Stomach (tissue), 9 donors: ENCODE measurements around the gene DPYSL4. TPM values are rescaled to one million over a fixed set of nuclear protein-coding genes. Genes with fewer than 3 reads are reported as not detected.

Experiments
- DNase-seq, 2 donors: peaks; one replicate each; pipeline versions ENCODE4 v3.0.0 to v3.0.0-alpha.2; 2013 to 2019
- H3K27ac ChIP-seq, 5 donors: fragments of 200-600 bp in 4 of 5; sonication (generic) in 4 of 5; one replicate each; pipeline ENCODE4 v1.5.1; 2013 to 2019; ENCODE audit warnings: mild to moderate bottlenecking in 1 of 5, moderate library complexity in 1 of 5
- H3K27me3 ChIP-seq, 3 donors: fragments of 200-600 bp; sonication (generic); one replicate each; pipeline ENCODE4 v1.5.1; 2017 to 2019; ENCODE audit warnings: mixed run types in 1 of 3
- H3K36me3 ChIP-seq, 4 donors: fragments of 200-600 bp; sonication (generic); 1 replicate in 3 of 4; 2 replicates in 1 of 4; pipeline ENCODE4 v1.5.1; 2016 to 2019
- H3K4me1 ChIP-seq, 4 donors: fragments of 200-600 bp; sonication (generic); one replicate each; pipeline ENCODE4 v1.5.1; 2016 to 2019
- H3K4me3 ChIP-seq, 4 donors: fragments of 200-600 bp; sonication (generic) in 3 of 4; one replicate each; pipeline ENCODE4 v1.5.1; 2016 to 2019; ENCODE audit warnings: mild to moderate bottlenecking in 1 of 4
- H3K9me3 ChIP-seq, 4 donors: fragments of 200-600 bp; sonication (generic); one replicate each; pipeline ENCODE4 v1.5.1; 2016 to 2019
- EP300 ChIP-seq: sonication (generic); formaldehyde crosslinking; IDR thresholded peaks from one replicate; pipeline ENCODE4 v1.6.1; 2017; ENCODE audit warnings: antibody characterized with exemption
- POLR2A ChIP-seq, 4 donors: fragments of 450-650 bp; IDR thresholded peaks; one replicate each; pipeline ENCODE4 v1.6.1; 2016; ENCODE audit warnings: antibody characterized with exemption in 4 of 4, control low read depth in 2 of 4, mild to moderate bottlenecking in 1 of 4, moderate library complexity in 1 of 4
- POLR2AphosphoS5 ChIP-seq, 3 donors: sonication (generic); formaldehyde crosslinking; IDR thresholded peaks; one replicate each; pipeline ENCODE4 v1.6.1; 2016; ENCODE audit warnings: antibody characterized with exemption in 3 of 3
- WGBS, 5 donors: extraction: QIAGEN DNeasy Blood & Tissue Kit in 3 of 5; methylation state at CpG; one replicate each; pipeline versions ENCODE4 v1.1.5 to v1.1.7; 2013 to 2018; 5-methylcytosine and 5-hydroxymethylcytosine counted together
- intact Hi-C: fragments of 100-400 bp; cut with DNase I; formaldehyde crosslinking; loops from one replicate; pipeline ENCODE4 v1.15.1; 2023; ENCODE audit warnings: low total_unique reads
- polyA plus RNA-seq, 3 donors: library from polyadenylated mRNA; stranded (reverse); fragments of 200-250 nt; gene quantifications; one replicate each; pipeline ENCODE4 v1.2.3, GENCODE V29; 2013
- total RNA-seq, 5 donors: library from RNA; depleted of rRNA; stranded (reverse); fragments of >200 nt; gene quantifications; one replicate each; pipeline versions ENCODE4 v1.1.0 to v1.2.3, GENCODE V29; 2014 to 2016
- TF ChIP-seq, protein P1 (sequence below), 7 experiments: fragments of 450-650 bp in 4 of 7; fragments of 200-600 bp in 3 of 7; sonication (generic) in 3 of 7; IDR thresholded peaks; one replicate each; pipeline ENCODE4 v1.5.1; 2016 to 2019; ENCODE audit warnings: antibody characterized with exemption in 7 of 7, control low read depth in 2 of 7, mild to moderate bottlenecking in 1 of 7
- donor health status: healthy with polysubstance abuse.
- donor health status: Bipolar disorder and iron deficiency.
- donor health status: healthy.

DPYSL4 gene
- total and polyA plus RNA-seq, 8 donors = 0.43 to 2.0 (median 0.68) TPM; not detected in 3

DNA sequence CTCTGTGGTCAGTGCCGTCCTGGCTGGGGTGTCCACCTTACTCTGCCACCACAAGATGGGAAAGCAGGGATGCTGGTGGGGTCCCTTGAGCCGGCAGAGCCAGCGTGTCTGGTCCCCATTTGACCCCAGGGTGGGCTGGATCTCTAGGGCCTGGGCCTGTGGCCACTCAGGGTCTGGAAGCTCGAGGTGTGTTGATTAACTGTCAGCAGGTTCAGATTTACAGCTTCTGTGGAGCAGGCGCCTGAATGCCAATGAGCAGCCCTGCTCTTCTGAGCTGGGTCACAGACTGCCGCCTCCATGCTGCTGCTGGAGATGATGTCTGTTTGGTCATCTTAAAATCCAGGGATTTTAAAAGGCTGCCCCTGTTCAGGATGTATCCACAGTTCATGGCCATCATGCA, 11.3 kb upstream of the DPYSL4 start:
- Histone ChIP-seq H3K27ac (no peak overlapping the region), H3K27me3 (peaks cover 0 to 74% (median 21%) of the 10 kb centered on the region in 3 donors), H3K9me3 (no peaks in the 10 kb centered on the region), H3K36me3 (no peaks in the 10 kb centered on the region), H3K4me1 (peaks cover 0 to 9% (median 4%) of the 10 kb centered on the region in 4 donors), H3K4me3 (no peak overlapping the region)
- DNase-seq = no peak
- intact Hi-C loops = no loop called here
- TF ChIP-seq POLR2A (IDR thresholded peaks at IDR 0.05) (no peak), EP300 (no peak), POLR2AphosphoS5 (IDR thresholded peaks at IDR 0.05) (no peak)
- TF ChIP-seq, protein P1, sequence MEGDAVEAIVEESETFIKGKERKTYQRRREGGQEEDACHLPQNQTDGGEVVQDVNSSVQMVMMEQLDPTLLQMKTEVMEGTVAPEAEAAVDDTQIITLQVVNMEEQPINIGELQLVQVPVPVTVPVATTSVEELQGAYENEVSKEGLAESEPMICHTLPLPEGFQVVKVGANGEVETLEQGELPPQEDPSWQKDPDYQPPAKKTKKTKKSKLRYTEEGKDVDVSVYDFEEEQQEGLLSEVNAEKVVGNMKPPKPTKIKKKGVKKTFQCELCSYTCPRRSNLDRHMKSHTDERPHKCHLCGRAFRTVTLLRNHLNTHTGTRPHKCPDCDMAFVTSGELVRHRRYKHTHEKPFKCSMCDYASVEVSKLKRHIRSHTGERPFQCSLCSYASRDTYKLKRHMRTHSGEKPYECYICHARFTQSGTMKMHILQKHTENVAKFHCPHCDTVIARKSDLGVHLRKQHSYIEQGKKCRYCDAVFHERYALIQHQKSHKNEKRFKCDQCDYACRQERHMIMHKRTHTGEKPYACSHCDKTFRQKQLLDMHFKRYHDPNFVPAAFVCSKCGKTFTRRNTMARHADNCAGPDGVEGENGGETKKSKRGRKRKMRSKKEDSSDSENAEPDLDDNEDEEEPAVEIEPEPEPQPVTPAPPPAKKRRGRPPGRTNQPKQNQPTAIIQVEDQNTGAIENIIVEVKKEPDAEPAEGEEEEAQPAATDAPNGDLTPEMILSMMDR (IDR thresholded peaks at IDR 0.05) = no peak
- 43 to 60% (median 44%) methylated on average over 2 to 6 of the region's 6 CpGs for WGBS, 5 donors

DNA sequence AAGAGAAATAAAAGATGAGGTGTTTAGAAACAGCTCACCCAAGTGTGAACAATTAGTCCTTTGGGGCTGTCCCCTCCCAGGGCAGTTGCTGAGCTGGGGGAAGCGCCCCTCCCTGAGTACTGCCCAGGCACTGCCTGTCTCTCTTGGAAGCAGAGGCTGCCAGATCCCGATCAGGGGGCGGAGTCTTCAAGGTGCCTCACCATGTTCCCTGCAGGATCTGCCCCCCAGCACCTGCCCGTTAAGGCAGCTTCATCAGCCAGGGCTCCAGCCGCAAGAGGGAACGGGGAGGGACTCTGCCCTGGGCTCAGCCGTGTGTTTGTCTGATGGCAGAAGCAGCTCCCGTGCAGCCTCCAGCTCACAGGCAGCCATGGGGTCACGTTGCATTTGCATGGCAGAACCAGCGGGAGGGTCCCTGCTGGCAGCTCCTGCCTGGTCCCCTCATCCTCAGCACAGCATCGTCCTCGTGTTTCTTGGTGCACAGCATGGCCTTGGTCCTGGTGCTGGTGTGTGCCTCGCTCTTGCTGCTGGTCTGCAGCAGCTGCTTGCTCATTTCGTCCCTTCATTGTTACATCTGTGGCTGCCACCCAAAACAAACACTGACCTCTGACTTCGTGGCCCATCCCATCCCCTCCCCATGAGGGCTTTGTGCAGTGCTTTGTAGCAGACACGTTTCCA, 10.7 kb upstream of the DPYSL4 start:
- peaks cover 0 to 67% (median 21%) of the 10 kb centered on the region in 3 donors for H3K27me3 ChIP-seq
- no peak overlapping the region for H3K27ac ChIP-seq
- TF ChIP-seq EP300 = no peak
- TF ChIP-seq POLR2A (IDR thresholded peaks at IDR 0.05) = no peak
- no peak overlapping the region for H3K4me3 ChIP-seq
- WGBS, 5 donors = 6 to 10% (median 7%) methylated on average over 9 to 16 of the region's 16 CpGs
- peak in 1 of 2 donors; percentile 27 for DNase-seq
- intact Hi-C loops = no loop called here
- no peaks in the 10 kb centered on the region for H3K9me3 ChIP-seq
- peaks cover 0 to 9% (median 4%) of the 10 kb centered on the region in 4 donors for H3K4me1 ChIP-seq
- no peaks in the 10 kb centered on the region for H3K36me3 ChIP-seq

DNA sequence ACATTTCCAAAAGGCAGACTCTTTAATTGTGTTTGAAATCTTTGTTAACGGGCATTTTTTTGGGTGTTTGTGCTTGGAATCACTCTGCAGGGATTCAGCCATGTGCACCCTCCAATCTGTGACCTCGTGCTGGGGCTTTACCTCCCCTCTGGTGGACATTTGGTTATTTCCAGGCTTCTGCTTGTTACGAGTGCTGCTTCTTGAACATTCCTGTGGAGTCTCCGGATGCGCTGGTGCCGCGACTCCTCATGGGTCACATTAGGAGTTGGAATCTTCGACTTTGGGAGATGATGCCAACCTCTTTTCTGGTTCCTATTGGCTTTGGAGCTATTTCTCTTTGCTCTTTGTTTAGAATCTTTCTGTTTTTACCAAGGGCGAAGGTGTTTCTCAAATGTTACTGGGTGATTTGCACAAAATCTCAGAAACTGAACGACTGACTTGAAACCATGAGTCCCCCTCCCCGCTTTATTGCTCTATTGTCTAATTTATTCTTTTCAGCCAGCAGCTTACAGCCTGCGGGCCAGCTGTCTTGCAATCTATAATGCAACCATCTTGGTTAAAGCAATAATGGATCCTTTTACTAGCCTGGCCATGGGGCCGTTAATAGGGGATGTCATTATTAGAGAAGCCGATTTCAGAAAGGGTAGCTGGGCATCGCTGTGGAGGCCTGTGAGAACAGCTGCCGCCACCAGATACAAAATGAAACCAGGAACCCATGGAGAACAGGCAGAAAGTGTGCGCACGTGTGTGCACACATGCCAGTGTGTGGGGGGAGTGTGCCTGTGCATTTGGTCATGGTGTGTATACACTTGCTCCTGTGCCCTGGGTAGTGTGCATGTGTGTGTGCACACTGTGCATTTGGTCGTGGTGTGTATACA, 9.9 kb upstream of the DPYSL4 start:
- 58 to 68% (median 66%) methylated on average over 17 to 19 of the region's 19 CpGs for WGBS, 5 donors
- no peaks in the 10 kb centered on the region for H3K36me3 ChIP-seq
- TF ChIP-seq POLR2AphosphoS5 (IDR thresholded peaks at IDR 0.05) (no peak), EP300 (no peak), POLR2A (IDR thresholded peaks at IDR 0.05) (no peak)
- TF ChIP-seq, protein P1 (IDR thresholded peaks at IDR 0.05) = no peak
- H3K9me3 ChIP-seq = no peaks in the 10 kb centered on the region
- peaks cover 0 to 9% (median 4%) of the 10 kb centered on the region in 4 donors for H3K4me1 ChIP-seq
- no peak overlapping the region for H3K4me3 ChIP-seq
- intact Hi-C loops = no loop called here
- peaks cover 0 to 68% (median 23%) of the 10 kb centered on the region in 3 donors for H3K27me3 ChIP-seq
- H3K27ac ChIP-seq = no peak overlapping the region
- DNase-seq = no peak

DNA sequence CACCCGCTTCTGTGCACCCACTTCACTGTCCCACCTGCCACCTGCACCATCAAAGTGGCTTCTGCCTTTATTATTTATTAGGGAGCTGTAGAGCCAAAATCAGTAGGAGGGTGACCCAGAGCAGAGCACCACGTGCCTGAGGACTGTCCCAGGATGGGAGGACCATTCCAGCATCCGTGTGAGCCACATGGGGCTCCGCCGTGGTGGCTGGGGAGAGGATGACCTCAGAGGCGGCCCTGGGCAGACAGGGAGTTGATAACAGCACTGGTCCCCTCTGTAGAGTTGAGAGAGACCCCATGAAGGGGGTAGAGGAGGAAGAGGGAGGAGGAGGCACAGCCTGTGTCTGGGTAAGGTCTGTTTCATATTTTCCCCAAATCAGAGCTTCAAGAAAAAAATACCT, 8.7 kb upstream of the DPYSL4 start:
- H3K9me3 ChIP-seq = no peaks in the 10 kb centered on the region
- peaks cover 0 to 9% (median 4%) of the 10 kb centered on the region in 4 donors for H3K4me1 ChIP-seq
- no peak overlapping the region for H3K4me3 ChIP-seq
- peaks cover 0 to 72% (median 31%) of the 10 kb centered on the region in 3 donors for H3K27me3 ChIP-seq
- H3K27ac ChIP-seq = no peak overlapping the region
- intact Hi-C loops = no loop called here
- DNase-seq = no peak
- WGBS, 5 donors = 59 to 75% (median 67%) methylated on average over 5 to 6 of the region's 6 CpGs
- H3K36me3 ChIP-seq = no peaks in the 10 kb centered on the region
- TF ChIP-seq EP300 = no peak
- no peak for TF ChIP-seq POLR2AphosphoS5 (IDR thresholded peaks at IDR 0.05)
- TF ChIP-seq, protein P1 (IDR thresholded peaks at IDR 0.05) = no peak
- no peak for TF ChIP-seq POLR2A (IDR thresholded peaks at IDR 0.05)
